Nephron progenitor cell (in vitro differentiated cells): ENCODE data around the gene FAM110D.

Source experiments
- DNase-seq: peaks from one replicate; pipeline ENCODE4 v3.0.0; 2021
- H3K27ac Mint-ChIP-seq: 2 replicates; pipeline ENCODE4 v1.8.0; 2021; ENCODE audit warnings: mild to moderate bottlenecking, moderate library complexity, mixed read lengths
- H3K27me3 Mint-ChIP-seq: 2 replicates; pipeline ENCODE4 v1.8.0; 2021; ENCODE audit warnings: mild to moderate bottlenecking, low read depth, mixed read lengths; ENCODE audit not compliant: poor library complexity
- H3K36me3 Mint-ChIP-seq: 2 replicates; pipeline ENCODE4 v1.8.0; 2021; ENCODE audit warnings: low read depth, mixed read lengths
- H3K4me1 Mint-ChIP-seq: 2 replicates; pipeline ENCODE4 v1.8.0; 2021; ENCODE audit warnings: mixed read lengths
- H3K4me3 Mint-ChIP-seq: 2 replicates; pipeline ENCODE4 v1.8.0; 2021; ENCODE audit warnings: mild to moderate bottlenecking, moderate library complexity, mixed read lengths
- H3K9me3 Mint-ChIP-seq: 2 replicates; pipeline ENCODE4 v1.8.0; 2021; ENCODE audit warnings: mild to moderate bottlenecking, moderate library complexity, mixed read lengths
- TF ChIP-seq, protein P1 (sequence below): fragments of 200-600 bp; sonication (generic); IDR thresholded peaks from 2 replicates; pipeline ENCODE4 v1.5.0; 2021; ENCODE audit warnings: antibody characterized with exemption

The FAM110D gene

DNA sequence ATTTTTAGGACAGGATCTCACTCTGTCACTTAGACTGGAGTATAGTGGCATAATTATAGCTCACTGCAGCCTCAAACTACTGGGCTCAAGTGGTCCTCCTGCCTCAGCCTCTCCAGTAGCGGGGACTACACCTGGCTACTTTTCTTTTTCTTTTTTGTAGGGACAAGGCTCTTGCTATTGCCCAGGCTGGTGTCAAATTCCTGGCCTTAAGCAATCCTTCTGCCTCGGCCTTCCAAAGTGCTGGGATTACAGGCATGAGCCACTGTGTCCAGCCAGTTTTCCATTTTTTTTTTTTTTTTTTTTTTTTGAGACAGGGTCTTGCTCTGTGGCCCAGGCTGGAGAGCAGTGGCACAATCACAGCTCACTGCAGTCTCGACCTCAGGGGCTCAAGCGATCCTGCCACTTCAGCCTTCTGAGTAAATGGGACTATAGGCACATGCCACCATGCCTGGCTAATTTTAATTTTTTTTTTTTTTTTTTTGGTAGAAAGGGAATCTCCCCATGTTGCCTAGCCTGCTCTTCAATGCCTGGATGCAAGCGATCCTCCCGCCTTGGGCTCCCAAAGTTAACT lies 54.5 kb downstream of the FAM110D start:
- H3K4me3 Mint-ChIP-seq = no peak overlapping the region
- H3K36me3 Mint-ChIP-seq = no peaks in the 10 kb centered on the region
- no peak for DNase-seq
- no peaks in the 10 kb centered on the region for H3K9me3 Mint-ChIP-seq
- H3K27ac Mint-ChIP-seq = no peak overlapping the region
- H3K4me1 Mint-ChIP-seq = peaks cover 14% of the 10 kb centered on the region
- TF ChIP-seq, protein P1, sequence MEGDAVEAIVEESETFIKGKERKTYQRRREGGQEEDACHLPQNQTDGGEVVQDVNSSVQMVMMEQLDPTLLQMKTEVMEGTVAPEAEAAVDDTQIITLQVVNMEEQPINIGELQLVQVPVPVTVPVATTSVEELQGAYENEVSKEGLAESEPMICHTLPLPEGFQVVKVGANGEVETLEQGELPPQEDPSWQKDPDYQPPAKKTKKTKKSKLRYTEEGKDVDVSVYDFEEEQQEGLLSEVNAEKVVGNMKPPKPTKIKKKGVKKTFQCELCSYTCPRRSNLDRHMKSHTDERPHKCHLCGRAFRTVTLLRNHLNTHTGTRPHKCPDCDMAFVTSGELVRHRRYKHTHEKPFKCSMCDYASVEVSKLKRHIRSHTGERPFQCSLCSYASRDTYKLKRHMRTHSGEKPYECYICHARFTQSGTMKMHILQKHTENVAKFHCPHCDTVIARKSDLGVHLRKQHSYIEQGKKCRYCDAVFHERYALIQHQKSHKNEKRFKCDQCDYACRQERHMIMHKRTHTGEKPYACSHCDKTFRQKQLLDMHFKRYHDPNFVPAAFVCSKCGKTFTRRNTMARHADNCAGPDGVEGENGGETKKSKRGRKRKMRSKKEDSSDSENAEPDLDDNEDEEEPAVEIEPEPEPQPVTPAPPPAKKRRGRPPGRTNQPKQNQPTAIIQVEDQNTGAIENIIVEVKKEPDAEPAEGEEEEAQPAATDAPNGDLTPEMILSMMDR = no peak
- H3K27me3 Mint-ChIP-seq = peaks cover 24% of the 10 kb centered on the region
